Measurements from ENCODE around the gene LRP8.

LRP8 gene

GRCh38 chr1:53349369-53349835 is 21.5 kb upstream of the LRP8 start:
- H3K27ac ChIP-seq (ENCODE audit: low read length): no peak overlapping the region
- H4K20me1 ChIP-seq (ENCODE audit: insufficient read depth, low read length): no peaks in the 10 kb centered on the region
- H3K9ac ChIP-seq (ENCODE audit: low read length): no peak overlapping the region
- no peak overlapping the region for H2AFZ ChIP-seq (ENCODE audit: low read depth, low read length)
- no peak overlapping the region for H3K4me2 ChIP-seq (ENCODE audit: low read length)
- TF ChIP-seq, protein P1, sequence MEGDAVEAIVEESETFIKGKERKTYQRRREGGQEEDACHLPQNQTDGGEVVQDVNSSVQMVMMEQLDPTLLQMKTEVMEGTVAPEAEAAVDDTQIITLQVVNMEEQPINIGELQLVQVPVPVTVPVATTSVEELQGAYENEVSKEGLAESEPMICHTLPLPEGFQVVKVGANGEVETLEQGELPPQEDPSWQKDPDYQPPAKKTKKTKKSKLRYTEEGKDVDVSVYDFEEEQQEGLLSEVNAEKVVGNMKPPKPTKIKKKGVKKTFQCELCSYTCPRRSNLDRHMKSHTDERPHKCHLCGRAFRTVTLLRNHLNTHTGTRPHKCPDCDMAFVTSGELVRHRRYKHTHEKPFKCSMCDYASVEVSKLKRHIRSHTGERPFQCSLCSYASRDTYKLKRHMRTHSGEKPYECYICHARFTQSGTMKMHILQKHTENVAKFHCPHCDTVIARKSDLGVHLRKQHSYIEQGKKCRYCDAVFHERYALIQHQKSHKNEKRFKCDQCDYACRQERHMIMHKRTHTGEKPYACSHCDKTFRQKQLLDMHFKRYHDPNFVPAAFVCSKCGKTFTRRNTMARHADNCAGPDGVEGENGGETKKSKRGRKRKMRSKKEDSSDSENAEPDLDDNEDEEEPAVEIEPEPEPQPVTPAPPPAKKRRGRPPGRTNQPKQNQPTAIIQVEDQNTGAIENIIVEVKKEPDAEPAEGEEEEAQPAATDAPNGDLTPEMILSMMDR (IDR thresholded peaks at IDR 0.05; ENCODE audit: low read depth, low read length): no peak
- TF ChIP-seq EZH2phosphoT487 (IDR thresholded peaks at IDR 0.05; ENCODE audit: low read depth): no peak
- H3K27me3 ChIP-seq (ENCODE audit: low read depth, low read length): no peaks in the 10 kb centered on the region
- H3K4me3 ChIP-seq (ENCODE audit: low read length): no peak overlapping the region
- H3K79me2 ChIP-seq (ENCODE audit: low read length): no peaks in the 10 kb centered on the region
- no peaks in the 10 kb centered on the region for H3K9me3 ChIP-seq (ENCODE audit: insufficient read depth, low read length)
- H3K4me1 ChIP-seq (ENCODE audit: low read length): peaks cover 22% of the 10 kb centered on the region
- H3K36me3 ChIP-seq (replicated peaks; ENCODE audit: low read depth, low read length): no peaks in the 10 kb centered on the region

GRCh38 chr1:53348486-53349368 is 20.9 kb upstream of the LRP8 start:
- TF ChIP-seq, protein P1 (IDR thresholded peaks at IDR 0.05; ENCODE audit: low read depth, low read length): no peak
- no peak for TF ChIP-seq EZH2phosphoT487 (IDR thresholded peaks at IDR 0.05; ENCODE audit: low read depth)
- H3K79me2 ChIP-seq (ENCODE audit: low read length): no peaks in the 10 kb centered on the region
- H3K4me1 ChIP-seq (ENCODE audit: low read length): peaks cover 26% of the 10 kb centered on the region
- no peaks in the 10 kb centered on the region for H3K9me3 ChIP-seq (ENCODE audit: insufficient read depth, low read length)
- no peak overlapping the region for H2AFZ ChIP-seq (ENCODE audit: low read depth, low read length)
- H3K9ac ChIP-seq (ENCODE audit: low read length): no peak overlapping the region
- H3K36me3 ChIP-seq (replicated peaks; ENCODE audit: low read depth, low read length): no peaks in the 10 kb centered on the region
- no peak overlapping the region for H3K27ac ChIP-seq (ENCODE audit: low read length)
- H4K20me1 ChIP-seq (ENCODE audit: insufficient read depth, low read length): no peaks in the 10 kb centered on the region
- no peak overlapping the region for H3K4me2 ChIP-seq (ENCODE audit: low read length)
- no peaks in the 10 kb centered on the region for H3K27me3 ChIP-seq (ENCODE audit: low read depth, low read length)
- no peak overlapping the region for H3K4me3 ChIP-seq (ENCODE audit: low read length)

DNA sequence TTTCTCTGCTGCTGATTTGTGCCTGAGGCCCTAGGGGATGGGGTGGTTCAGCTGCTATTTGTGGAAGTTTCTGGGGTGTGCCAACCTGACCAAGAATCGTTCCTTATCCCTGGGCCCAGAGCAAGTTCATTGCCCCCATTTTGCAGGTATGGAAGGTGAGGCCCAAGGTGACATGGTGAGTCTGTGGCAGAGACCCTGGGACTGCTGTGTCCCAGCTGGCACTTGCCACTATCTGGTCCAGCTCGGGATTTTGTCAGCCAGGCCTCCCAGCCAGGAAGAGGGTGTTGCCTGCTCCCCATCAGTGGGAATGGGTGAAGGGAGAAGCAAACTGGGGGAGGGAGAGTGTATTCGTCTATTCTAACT is 18.9 kb upstream of the LRP8 start:
- Histone ChIP-seq H3K27me3 (ENCODE audit: low read depth, low read length) (no peaks in the 10 kb centered on the region), H3K4me1 (ENCODE audit: low read length) (peaks cover 26% of the 10 kb centered on the region), H3K4me3 (ENCODE audit: low read length) (no peak overlapping the region), H3K9me3 (ENCODE audit: insufficient read depth, low read length) (no peaks in the 10 kb centered on the region), H3K4me2 (ENCODE audit: low read length) (no peak overlapping the region), H3K9ac (ENCODE audit: low read length) (no peak overlapping the region), H2AFZ (ENCODE audit: low read depth, low read length) (no peak overlapping the region), H3K79me2 (ENCODE audit: low read length) (no peaks in the 10 kb centered on the region), H3K27ac (ENCODE audit: low read length) (no peak overlapping the region), H3K36me3 (replicated peaks; ENCODE audit: low read depth, low read length) (no peaks in the 10 kb centered on the region), H4K20me1 (ENCODE audit: insufficient read depth, low read length) (no peaks in the 10 kb centered on the region)
- TF ChIP-seq EZH2phosphoT487 (IDR thresholded peaks at IDR 0.05; ENCODE audit: low read depth): no peak
- TF ChIP-seq, protein P1 (IDR thresholded peaks at IDR 0.05; ENCODE audit: low read depth, low read length): no peak

DNA sequence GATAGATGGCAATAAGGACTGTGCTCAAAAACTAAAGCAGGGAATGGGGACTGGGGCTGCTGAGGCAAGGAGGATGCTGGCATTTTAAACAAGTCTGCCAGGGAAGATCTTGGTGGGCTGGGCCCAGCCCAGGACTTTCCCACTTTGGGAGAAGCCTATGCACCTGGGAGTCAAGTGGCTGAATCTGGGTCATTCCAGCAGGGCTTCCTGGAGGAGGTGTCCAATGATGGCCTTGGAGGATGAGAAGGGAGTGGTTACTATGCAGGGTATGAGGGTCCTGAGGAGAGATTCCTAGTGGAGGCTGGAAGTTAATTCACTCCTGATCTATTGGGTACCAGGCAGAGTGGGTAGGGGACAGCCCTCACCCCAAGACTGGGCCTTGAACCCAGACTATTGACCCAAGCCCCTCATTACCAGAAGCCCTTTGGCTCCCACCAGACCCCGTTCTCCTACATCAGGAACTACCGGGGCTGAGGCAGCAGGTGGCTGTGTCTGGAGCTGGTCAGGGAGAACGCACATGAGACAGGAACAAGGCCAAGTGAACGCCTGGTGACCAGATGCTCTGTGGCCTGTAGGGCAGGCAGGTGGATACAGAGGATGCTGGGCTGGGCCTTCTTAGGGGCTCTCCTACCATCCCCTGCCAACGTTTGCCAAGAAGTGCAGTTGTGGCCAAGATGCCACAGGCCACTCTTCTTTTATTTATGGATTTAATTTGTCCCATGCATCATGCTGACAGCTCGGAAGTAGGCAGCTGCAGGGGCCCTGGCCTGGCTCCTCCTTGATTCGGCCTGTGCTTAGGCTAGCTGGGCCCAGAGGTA is 18.3 kb upstream of the LRP8 start:
- no peaks in the 10 kb centered on the region for H3K79me2 ChIP-seq (ENCODE audit: low read length)
- H3K9me3 ChIP-seq (ENCODE audit: insufficient read depth, low read length): no peaks in the 10 kb centered on the region
- H3K9ac ChIP-seq (ENCODE audit: low read length): peak overlapping the region; percentile 11; the same call in 1 of the 2 replicates
- peak overlapping the region; percentile 55 for H3K27ac ChIP-seq (ENCODE audit: low read length)
- H3K4me2 ChIP-seq (ENCODE audit: low read length): peak overlapping the region; percentile 59
- H3K4me1 ChIP-seq (ENCODE audit: low read length): peaks cover 26% of the 10 kb centered on the region
- H3K4me3 ChIP-seq (ENCODE audit: low read length): no peak overlapping the region
- H2AFZ ChIP-seq (ENCODE audit: low read depth, low read length): 0 out of 2 replicates have a peak overlapping the region, but pooled peaks have one; percentile 7
- H4K20me1 ChIP-seq (ENCODE audit: insufficient read depth, low read length): no peaks in the 10 kb centered on the region
- no peaks in the 10 kb centered on the region for H3K36me3 ChIP-seq (replicated peaks; ENCODE audit: low read depth, low read length)
- no peaks in the 10 kb centered on the region for H3K27me3 ChIP-seq (ENCODE audit: low read depth, low read length)
- TF ChIP-seq, protein P1 (IDR thresholded peaks at IDR 0.05; ENCODE audit: low read depth, low read length): no peak
